Measurements from ENCODE around the gene SUPT20H. TPM values are rescaled to one million over a fixed set of nuclear protein-coding genes. Genes with fewer than 3 reads are reported as not detected.

Gene SUPT20H
- total and polyA plus RNA-seq, 10 of the 15 experiments (the other 5 are each of a cell fraction or from before 2014, with no cell fraction given), result 12.3 to 69.8 (median 47.5) TPM

DNA sequence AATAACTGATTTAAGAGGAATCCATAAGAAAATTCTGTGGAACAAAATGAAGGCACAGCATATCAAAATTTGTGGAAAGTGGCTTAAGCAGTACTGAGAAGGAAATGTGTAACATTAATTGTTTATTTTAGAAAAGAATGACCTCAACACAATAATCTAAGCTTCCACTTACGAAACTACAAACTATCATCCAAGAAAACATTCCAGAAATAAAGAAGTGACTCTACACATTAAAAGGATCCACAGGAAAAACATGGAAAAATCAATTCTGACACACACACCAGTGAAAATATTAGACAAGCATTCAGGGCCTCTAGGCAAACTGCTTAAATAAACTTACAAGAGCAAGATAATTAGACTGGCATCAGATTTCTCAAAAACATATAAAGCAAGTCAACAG is 44.9 kb downstream of the SUPT20H start:
- intact Hi-C loops (cut with micrococcal nuclease; ENCODE audit: unreplicated experiment) (loop anchor here (5.0 kb wide), 1 partner anchor 33 kb away; no protein-coding TSS in a partner anchor), in situ Hi-C loops (cut with MboI) (no loop called here)
- DNase-seq (ENCODE audit: low read depth, low spot score) (no peak), ATAC-seq (no peak), FAIRE-seq (no peak)
- no peaks in the 10 kb centered on the region for H3K27me3 ChIP-seq (replicated peaks in 1 of 2; ENCODE audit: control insufficient read depth in 2 of 2, insufficient read depth in 2 of 2, low read length in 1 of 2)
- no peak overlapping the region for H3K9ac ChIP-seq (ENCODE audit: control insufficient read depth, insufficient read depth, low read length)
- TF ChIP-seq EGR1 (IDR thresholded peaks at IDR 0.05; ENCODE audit: borderline replicate concordance in 1 of 2, low read depth in 2 of 2, low read length in 2 of 2), result no peak
- no peak for TF ChIP-seq LARP7 (IDR thresholded peaks at IDR 0.05)
- TF ChIP-seq HDGF (IDR thresholded peaks at IDR 0.05), result no peak
- no peak for TF ChIP-seq KDM1A (IDR thresholded peaks at IDR 0.05; ENCODE audit: borderline replicate concordance)
- TF ChIP-seq ZNF384 (IDR thresholded peaks at IDR 0.05; ENCODE audit: borderline replicate concordance, low read depth, low read length), result no peak
- TF ChIP-seq ATF3 (IDR thresholded peaks at IDR 0.05; ENCODE audit: borderline replicate concordance, extremely low read depth, low read depth, low read length), result no peak
- TF ChIP-seq FOS (IDR thresholded peaks at IDR 0.05; ENCODE audit: borderline replicate concordance, extremely low read depth, insufficient read length), result no peak
- TF ChIP-seq WRNIP1 (IDR thresholded peaks at IDR 0.05; ENCODE audit: borderline replicate concordance, low read depth, low read length), result no peak
- TF ChIP-seq, protein P1, sequence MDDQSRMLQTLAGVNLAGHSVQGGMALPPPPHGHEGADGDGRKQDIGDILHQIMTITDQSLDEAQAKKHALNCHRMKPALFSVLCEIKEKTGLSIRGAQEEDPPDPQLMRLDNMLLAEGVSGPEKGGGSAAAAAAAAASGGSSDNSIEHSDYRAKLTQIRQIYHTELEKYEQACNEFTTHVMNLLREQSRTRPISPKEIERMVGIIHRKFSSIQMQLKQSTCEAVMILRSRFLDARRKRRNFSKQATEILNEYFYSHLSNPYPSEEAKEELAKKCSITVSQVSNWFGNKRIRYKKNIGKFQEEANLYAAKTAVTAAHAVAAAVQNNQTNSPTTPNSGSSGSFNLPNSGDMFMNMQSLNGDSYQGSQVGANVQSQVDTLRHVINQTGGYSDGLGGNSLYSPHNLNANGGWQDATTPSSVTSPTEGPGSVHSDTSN (IDR thresholded peaks at IDR 0.05; ENCODE audit: insufficient replicate concordance, low read depth, low read length), result no peak
- TF ChIP-seq ZBTB11 (CRISPR knock-in tag; IDR thresholded peaks at IDR 0.05), result no peak
- TF ChIP-seq BHLHE40 (IDR thresholded peaks at IDR 0.05; ENCODE audit: borderline replicate concordance in 1 of 2, low read depth in 2 of 2, low read length in 1 of 2), result no peak
- TF ChIP-seq, protein P2, sequence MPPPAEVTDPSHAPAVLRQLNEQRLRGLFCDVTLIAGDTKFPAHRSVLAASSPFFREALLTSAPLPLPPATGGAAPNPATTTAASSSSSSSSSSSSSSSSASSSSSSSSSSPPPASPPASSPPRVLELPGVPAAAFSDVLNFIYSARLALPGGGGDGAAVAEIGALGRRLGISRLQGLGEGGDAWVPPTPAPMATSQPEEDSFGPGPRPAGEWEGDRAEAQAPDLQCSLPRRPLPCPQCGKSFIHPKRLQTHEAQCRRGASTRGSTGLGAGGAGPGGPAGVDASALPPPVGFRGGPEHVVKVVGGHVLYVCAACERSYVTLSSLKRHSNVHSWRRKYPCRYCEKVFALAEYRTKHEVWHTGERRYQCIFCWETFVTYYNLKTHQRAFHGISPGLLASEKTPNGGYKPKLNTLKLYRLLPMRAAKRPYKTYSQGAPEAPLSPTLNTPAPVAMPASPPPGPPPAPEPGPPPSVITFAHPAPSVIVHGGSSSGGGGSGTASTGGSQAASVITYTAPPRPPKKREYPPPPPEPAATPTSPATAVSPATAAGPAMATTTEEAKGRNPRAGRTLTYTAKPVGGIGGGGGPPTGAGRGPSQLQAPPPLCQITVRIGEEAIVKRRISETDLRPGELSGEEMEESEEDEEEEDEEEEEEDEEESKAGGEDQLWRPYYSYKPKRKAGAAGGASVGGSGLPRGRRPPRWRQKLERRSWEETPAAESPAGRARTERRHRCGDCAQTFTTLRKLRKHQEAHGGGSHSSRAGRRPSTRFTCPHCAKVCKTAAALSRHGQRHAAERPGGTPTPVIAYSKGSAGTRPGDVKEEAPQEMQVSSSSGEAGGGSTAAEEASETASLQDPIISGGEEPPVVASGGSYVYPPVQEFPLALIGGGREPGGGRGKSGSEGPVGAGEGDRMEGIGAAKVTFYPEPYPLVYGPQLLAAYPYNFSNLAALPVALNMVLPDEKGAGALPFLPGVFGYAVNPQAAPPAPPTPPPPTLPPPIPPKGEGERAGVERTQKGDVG (CRISPR knock-in tag; IDR thresholded peaks at IDR 0.05), result no peak
- TF ChIP-seq GATAD2B (conservative IDR thresholded peaks at IDR 0.05; ENCODE audit: low read depth), result no peak
- TF ChIP-seq NKRF (conservative IDR thresholded peaks at IDR 0.05), result no peak
- SMC1A ChIA-PET (ENCODE audit: uncharacterized antibody, unreplicated experiment), result no interaction called here
- 100% methylated on average over 1 of the region's 1 CpG for WGBS (ENCODE audit: insufficient coverage, insufficient replicate concordance, low lambda C conversion rate, missing lambda C conversion rate)
- H3K27ac ChIP-seq (ENCODE audit: control insufficient read depth, insufficient read depth), result no peak overlapping the region
- H4K20me1 ChIP-seq (ENCODE audit: control insufficient read depth, insufficient read depth), result no peaks in the 10 kb centered on the region
- H3K9me3 ChIP-seq (replicated peaks; ENCODE audit: control insufficient read depth, insufficient read depth, low read length), result no peaks in the 10 kb centered on the region
- no peak overlapping the region for H3K4me3 ChIP-seq
- RAD21 ChIA-PET (ENCODE audit: unreplicated experiment), result no interaction called here
- CTCF ChIA-PET, result no interaction called here
- no peak overlapping the region for H3K4me2 ChIP-seq (ENCODE audit: control insufficient read depth, insufficient read depth)
- no peak overlapping the region for H2AFZ ChIP-seq (ENCODE audit: control insufficient read depth, low read depth, low read length)
- POLR2A ChIA-PET, result no interaction called here
- peaks cover 2 to 7% of the 10 kb centered on the region in 2 experiments; a peak in 3 of 4 replicates for H3K36me3 ChIP-seq (ENCODE audit: control insufficient read depth in 2 of 2, insufficient read depth in 2 of 2, low read length in 1 of 2)
- BruUV-seq (replicated peaks), result no TSS peak
- no peaks in the 10 kb centered on the region for H3K4me1 ChIP-seq (ENCODE audit: control insufficient read depth, insufficient read depth, low read length)
- no peaks in the 10 kb centered on the region for H3K79me2 ChIP-seq (ENCODE audit: control insufficient read depth, insufficient read depth, low read length)

Measured in GM12878 (cell line).